Omental fat pad (tissue), 4 donors: ENCODE data around the gene CLCF1. TPM values are rescaled to one million over a fixed set of nuclear protein-coding genes. Genes with fewer than 3 reads are reported as not detected.

Experiments used
- ATAC-seq: fragments of 150-250 bp; one replicate; pipeline ENCODE4 v1.9.1; 2016; ENCODE audit warnings: mild to moderate bottlenecking, moderate library complexity; ENCODE audit not compliant: low FRiP score
- DNase-seq: peaks from one replicate; pipeline ENCODE4 v3.0.0-alpha.2; 2019; ENCODE audit warnings: low spot score
- total RNA-seq, 4 donors: library from RNA; depleted of rRNA; stranded (reverse); fragments of >200 nt; gene quantifications; one replicate each; pipeline ENCODE4 v1.1.0, GENCODE V29; 2016
- TF ChIP-seq, protein P1 (sequence below), 3 donors: fragments of 450-650 bp; IDR thresholded peaks; one replicate each; pipeline ENCODE4 v1.5.1; 2016 to 2017; ENCODE audit warnings: antibody characterized with exemption in 3 of 3, mild to moderate bottlenecking in 3 of 3, moderate library complexity in 2 of 3

CLCF1 gene
- total RNA-seq, result 10 to 100 TPM in 3 of 4 donors, 1 to 10 TPM in 1; 4.1 to 51.4 (median 25.1) TPM

DNA sequence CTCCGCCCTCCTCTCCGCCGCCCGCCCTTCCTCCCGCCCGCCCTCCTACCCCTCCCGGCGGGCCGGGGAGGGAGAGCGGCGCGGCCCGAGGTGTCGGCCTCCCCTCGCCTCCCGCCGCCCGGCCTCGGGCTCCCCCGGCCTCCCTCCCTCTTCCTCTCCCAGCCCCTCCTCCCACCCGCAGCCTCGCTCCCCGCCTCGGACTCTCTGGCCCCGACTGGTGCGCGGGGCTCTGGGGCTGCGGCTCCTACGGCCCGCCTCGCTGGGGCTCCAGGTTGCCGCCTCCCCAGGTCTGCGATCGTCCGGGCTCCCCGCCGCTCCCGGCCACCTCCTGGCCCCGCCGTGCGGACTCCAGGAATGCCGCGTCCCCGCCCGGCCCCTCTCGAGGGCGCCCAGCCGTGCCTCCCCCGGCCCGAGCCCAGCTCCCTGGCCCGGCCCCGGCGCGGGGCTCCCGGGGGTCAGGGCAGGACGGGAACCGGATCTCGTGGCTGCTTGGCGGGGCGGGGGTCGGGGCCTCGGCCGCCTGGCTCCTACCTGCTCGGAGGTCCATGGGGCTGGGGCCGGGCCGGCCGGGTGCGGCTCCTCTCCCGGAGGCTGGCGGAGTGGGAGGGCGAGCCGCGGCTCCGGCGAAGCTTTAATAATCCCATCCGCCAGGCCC is at the start of gene CLCF1:
TSS of gene CLCF1 (minus strand) at position 606 of the 655 bp plus-strand sequence. CDS start at position 547, 59 bp downstream.
- DNase-seq, result no peak
- TF ChIP-seq, protein P1, sequence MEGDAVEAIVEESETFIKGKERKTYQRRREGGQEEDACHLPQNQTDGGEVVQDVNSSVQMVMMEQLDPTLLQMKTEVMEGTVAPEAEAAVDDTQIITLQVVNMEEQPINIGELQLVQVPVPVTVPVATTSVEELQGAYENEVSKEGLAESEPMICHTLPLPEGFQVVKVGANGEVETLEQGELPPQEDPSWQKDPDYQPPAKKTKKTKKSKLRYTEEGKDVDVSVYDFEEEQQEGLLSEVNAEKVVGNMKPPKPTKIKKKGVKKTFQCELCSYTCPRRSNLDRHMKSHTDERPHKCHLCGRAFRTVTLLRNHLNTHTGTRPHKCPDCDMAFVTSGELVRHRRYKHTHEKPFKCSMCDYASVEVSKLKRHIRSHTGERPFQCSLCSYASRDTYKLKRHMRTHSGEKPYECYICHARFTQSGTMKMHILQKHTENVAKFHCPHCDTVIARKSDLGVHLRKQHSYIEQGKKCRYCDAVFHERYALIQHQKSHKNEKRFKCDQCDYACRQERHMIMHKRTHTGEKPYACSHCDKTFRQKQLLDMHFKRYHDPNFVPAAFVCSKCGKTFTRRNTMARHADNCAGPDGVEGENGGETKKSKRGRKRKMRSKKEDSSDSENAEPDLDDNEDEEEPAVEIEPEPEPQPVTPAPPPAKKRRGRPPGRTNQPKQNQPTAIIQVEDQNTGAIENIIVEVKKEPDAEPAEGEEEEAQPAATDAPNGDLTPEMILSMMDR (IDR thresholded peaks at IDR 0.05), result no peak
- ATAC-seq, result peak; percentile 15

DNA sequence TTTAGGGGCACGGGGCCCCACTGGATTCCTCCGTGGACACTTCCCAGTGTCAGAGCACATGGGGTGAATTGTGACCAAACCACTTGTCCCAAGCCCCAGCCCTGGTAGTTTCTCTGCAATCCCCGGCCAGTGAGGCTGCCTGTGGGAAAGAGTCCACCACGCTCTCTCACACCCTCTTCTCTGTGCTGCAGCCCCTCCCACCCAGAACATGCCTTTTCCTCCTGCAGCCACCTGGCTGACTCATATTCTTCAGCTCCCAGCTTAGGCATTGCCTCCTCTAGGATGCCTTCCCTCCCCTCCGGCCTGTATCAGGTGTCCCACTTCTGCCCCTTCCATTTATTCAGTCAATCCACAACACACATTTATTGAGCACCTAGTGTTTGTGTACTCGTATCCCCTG is 49.5 kb upstream of the CLCF1 start:
- no peak for DNase-seq
- TF ChIP-seq, protein P1 (IDR thresholded peaks at IDR 0.05), result no peak
- ATAC-seq, result no peak

DNA sequence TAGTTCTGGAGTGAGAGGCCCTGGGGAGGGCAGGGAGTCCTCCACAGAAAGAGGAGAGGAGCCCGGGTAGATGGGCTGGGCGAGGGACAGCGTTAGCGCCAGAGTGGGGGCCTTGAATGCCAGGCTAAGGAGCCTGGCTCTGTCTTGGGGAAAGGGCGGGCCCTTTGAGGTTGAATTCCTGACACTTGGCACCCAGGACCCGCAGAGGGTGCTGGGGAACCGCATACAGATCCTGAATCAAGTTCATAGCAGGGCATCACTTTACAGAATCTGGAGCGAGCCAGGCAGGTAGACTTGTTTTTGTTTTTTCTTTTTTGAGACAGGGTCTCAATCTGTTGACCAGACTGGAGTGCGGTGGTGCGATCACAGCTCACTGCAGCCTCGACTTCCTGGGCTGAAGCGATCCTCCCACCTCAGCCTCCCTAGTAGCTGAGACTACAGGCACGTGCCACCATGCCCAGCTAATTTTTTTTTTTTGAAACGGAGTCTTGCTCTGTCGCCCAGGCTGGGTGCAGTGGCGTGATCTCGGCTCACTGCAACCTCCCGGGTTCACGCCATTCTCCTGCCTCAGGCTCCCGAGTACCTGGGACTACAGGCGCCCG is 48.1 kb upstream of the CLCF1 start:
- no peak for DNase-seq
- TF ChIP-seq, protein P1 (IDR thresholded peaks at IDR 0.05), result no peak
- no peak for ATAC-seq

DNA sequence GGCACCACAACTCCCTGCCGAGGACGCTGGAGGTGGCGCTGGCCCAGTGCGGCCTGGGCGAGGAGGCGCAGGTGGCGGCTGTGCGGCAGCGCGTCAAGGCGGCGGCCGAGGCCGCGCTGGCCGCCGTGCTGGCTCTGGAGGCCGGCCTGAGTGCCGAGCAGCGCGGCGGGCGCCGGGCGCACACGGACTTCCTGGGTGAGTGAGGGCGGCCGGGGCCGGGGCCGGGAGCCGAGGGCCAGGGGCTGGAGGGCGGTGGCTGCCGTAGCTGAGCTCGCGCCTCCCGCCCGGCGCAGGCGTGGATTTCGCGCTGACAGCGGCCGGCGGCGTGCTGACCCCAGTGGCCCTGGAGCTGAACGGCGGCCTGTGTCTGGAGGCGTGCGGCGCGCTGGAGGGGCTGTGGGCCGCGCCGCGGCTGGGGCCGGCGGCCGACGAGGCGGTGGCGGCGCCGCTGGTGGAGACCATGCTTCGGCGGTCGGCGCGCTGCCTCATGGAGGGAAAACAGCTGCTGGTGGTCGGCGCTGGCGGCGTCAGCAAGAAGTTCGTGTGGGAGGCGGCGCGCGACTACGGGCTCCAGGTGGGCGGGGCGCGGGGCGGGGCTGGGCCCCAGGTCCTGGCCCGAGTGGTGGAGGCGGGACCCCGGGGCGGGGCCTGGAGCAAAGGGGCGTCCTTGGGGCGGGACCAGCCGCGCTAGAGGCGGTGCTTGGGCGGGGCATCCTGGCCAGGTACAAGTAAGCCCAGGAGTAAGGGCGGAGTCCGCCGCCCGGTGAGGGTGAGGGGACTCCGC is 47.4 kb upstream of the CLCF1 start:
- TF ChIP-seq, protein P1 (IDR thresholded peaks at IDR 0.05), result no peak
- peak; percentile 88 for DNase-seq
- ATAC-seq, result peak; percentile 86

DNA sequence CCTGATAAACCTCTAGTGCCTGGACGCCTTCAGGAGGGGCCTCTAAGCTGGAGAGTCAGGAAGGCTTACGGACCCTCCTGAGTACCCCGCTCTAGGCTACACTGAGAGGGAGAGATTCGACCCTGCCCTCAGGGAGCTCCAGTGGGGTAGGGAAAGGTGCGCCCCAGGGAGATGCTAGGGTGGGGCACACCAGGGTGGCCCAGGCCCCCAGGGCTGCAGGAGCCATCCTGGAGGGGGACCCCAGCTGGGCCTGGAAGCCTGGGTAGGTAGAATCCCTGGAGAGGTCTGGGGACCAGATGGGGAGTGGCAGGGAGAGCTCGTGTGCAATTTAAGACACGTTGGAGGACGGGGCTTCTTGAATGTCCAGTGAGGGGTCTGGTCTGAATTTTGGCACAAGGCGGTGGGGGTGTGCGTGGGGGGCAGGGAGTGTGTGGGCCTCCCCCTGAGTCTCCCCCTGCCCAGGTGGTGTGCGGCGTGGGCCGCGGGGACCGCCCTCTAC is 46.8 kb upstream of the CLCF1 start:
- TF ChIP-seq, protein P1 (IDR thresholded peaks at IDR 0.05), result no peak
- ATAC-seq (peak; percentile 8), DNase-seq (no peak)

DNA sequence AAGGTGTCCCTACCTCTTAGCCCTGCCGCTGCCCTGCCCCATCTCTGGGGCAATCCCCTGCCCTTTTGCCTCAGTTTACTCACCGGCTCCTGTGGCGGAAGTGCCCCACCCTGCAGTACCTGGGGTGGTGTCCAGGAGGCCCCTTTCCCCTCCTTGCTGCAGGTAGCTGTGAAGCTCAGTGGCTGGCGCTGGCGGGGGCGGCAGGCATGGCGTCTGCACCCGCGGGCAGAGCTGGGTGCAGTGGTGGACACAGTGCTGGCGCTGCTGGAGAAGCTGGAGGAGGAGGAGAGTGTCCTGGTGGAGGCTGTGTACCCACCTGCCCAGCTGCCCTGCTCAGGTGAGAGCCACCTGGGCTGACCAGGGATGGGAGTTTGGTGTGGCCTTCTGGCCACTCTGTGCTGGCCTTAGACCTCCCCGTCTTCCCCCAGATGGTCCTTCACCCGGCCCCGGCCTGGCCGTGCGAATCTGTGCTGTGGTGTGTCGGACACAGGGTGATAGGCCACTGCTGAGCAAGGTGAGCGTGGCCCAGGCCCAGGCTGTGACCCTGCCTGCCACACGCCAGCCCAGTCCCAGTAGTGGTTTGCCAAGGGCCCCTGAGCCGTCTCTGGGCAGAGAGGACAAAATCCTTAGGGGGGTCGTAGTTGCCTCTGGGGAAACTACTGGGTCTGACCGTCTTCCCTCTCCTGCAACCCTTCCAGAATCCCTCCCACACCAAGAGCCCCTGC is 46.1 kb upstream of the CLCF1 start:
- DNase-seq (no peak), ATAC-seq (no peak)
- TF ChIP-seq, protein P1 (IDR thresholded peaks at IDR 0.05), result no peak
